KMS-11 (cell line): ENCODE measurements around the gene CEACAM16.

ENCODE experiments used
- H2AFZ ChIP-seq: fragments of 200-600 bp; sonication (generic); 2 replicates; pipeline ENCODE4 v1.6.1; 2016; ENCODE audit warnings: antibody characterized with exemption, mixed run types, low read depth
- H3K27ac ChIP-seq: fragments of 200-600 bp; sonication (generic); 2 replicates; pipeline ENCODE4 v1.6.1; 2016; ENCODE audit warnings: mild to moderate bottlenecking, mixed run types
- H3K27me3 ChIP-seq: fragments of 200-600 bp; sonication (generic); 2 replicates; pipeline ENCODE4 v1.6.1; 2017; ENCODE audit warnings: mild to moderate bottlenecking, low read depth, mixed run types, moderate library complexity; ENCODE audit not compliant: insufficient read depth
- H3K36me3 ChIP-seq: fragments of 200-600 bp; sonication (generic); 2 replicates; pipeline ENCODE4 v1.6.1; 2017; ENCODE audit warnings: mild to moderate bottlenecking, mixed run types; ENCODE audit not compliant: insufficient read depth
- H3K4me1 ChIP-seq: fragments of 200-600 bp; sonication (generic); 2 replicates; pipeline ENCODE4 v1.6.1; 2016; ENCODE audit warnings: mild to moderate bottlenecking, low read depth, mixed run types; ENCODE audit not compliant: poor library complexity, severe bottlenecking
- H3K4me2 ChIP-seq: fragments of 200-600 bp; sonication (generic); 2 replicates; pipeline ENCODE4 v1.7.0; 2016; ENCODE audit warnings: mild to moderate bottlenecking, mixed run types
- H3K4me3 ChIP-seq: fragments of 200-600 bp; sonication (generic); IDR thresholded peaks from 2 replicates; pipeline ENCODE4 v1.6.1; 2017; ENCODE audit warnings: low read depth, low read length, mixed read lengths; ENCODE audit not compliant: insufficient read depth
- H3K79me2 ChIP-seq: fragments of 200-600 bp; sonication (generic); 2 replicates; pipeline ENCODE4 v1.6.1; 2016; ENCODE audit warnings: low read depth, mixed run types; ENCODE audit not compliant: insufficient read depth
- H3K9ac ChIP-seq: fragments of 200-600 bp; sonication (generic); 2 replicates; pipeline ENCODE4 v1.6.1; 2016; ENCODE audit warnings: mild to moderate bottlenecking, mixed run types
- H4K20me1 ChIP-seq: fragments of 200-600 bp; sonication (generic); 2 replicates; pipeline ENCODE4 v1.6.1; 2016; ENCODE audit warnings: mild to moderate bottlenecking, mixed run types; ENCODE audit not compliant: insufficient read depth
- CTCF ChIP-seq: fragments of 200-600 bp; sonication (generic); conservative IDR thresholded peaks from 2 replicates; pipeline ENCODE4 v1.6.1; 2017; ENCODE audit warnings: low read depth, mild to moderate bottlenecking, antibody characterized with exemption, low read length, moderate library complexity, mixed read lengths

The CEACAM16 gene

GRCh38 chr19:44723299-44723951 lies 24.5 kb downstream of the CEACAM16 start:
- peak overlapping the region; percentile 31; the same call in 1 of the 2 replicates for H2AFZ ChIP-seq
- TF ChIP-seq CTCF = no peak

GRCh38 chr19:44723952-44724319 lies 25.0 kb downstream of the CEACAM16 start:
- H3K27ac ChIP-seq = peak overlapping the region; percentile 96
- no peaks in the 10 kb centered on the region for H4K20me1 ChIP-seq
- H3K79me2 ChIP-seq = no peaks in the 10 kb centered on the region
- peak; percentile 98 for TF ChIP-seq CTCF
- H2AFZ ChIP-seq = peak overlapping the region; percentile 31; the same call in 1 of the 2 replicates
- no peaks in the 10 kb centered on the region for H3K27me3 ChIP-seq
- no peaks in the 10 kb centered on the region for H3K36me3 ChIP-seq
- H3K4me2 ChIP-seq = peak overlapping the region; percentile 69
- H3K4me1 ChIP-seq = peaks cover 79% of the 10 kb centered on the region
- H3K9ac ChIP-seq = peak overlapping the region; percentile 37; the same call in 1 of the 2 replicates
- no peak overlapping the region for H3K4me3 ChIP-seq

More at GRCh38 chr19:44723299-44723951, 24.5 kb downstream of the CEACAM16 start:
- Histone ChIP-seq H3K27me3 (no peaks in the 10 kb centered on the region), H3K4me3 (no peak overlapping the region), H3K4me2 (peak overlapping the region; percentile 69), H4K20me1 (no peaks in the 10 kb centered on the region), H3K4me1 (peaks cover 84% of the 10 kb centered on the region), H3K79me2 (no peaks in the 10 kb centered on the region), H3K36me3 (no peaks in the 10 kb centered on the region), H3K9ac (no peak overlapping the region; the same call in 1 of the 2 replicates), H3K27ac (peak overlapping the region; percentile 96)

GRCh38 chr19:44725251-44725650 lies 26.3 kb downstream of the CEACAM16 start:
- H3K27ac ChIP-seq = peak overlapping the region; percentile 96
- H3K4me1 ChIP-seq = peaks cover 67% of the 10 kb centered on the region
- no peak overlapping the region for H3K4me3 ChIP-seq
- peak overlapping the region; percentile 14; the same call in 1 of the 2 replicates for H3K9ac ChIP-seq
- peak overlapping the region; percentile 69 for H3K4me2 ChIP-seq
- peak overlapping the region; percentile 25; the same call in 1 of the 2 replicates for H2AFZ ChIP-seq
- H3K79me2 ChIP-seq = no peaks in the 10 kb centered on the region
- TF ChIP-seq CTCF = no peak
- no peaks in the 10 kb centered on the region for H4K20me1 ChIP-seq
- no peaks in the 10 kb centered on the region for H3K27me3 ChIP-seq
- no peaks in the 10 kb centered on the region for H3K36me3 ChIP-seq

DNA sequence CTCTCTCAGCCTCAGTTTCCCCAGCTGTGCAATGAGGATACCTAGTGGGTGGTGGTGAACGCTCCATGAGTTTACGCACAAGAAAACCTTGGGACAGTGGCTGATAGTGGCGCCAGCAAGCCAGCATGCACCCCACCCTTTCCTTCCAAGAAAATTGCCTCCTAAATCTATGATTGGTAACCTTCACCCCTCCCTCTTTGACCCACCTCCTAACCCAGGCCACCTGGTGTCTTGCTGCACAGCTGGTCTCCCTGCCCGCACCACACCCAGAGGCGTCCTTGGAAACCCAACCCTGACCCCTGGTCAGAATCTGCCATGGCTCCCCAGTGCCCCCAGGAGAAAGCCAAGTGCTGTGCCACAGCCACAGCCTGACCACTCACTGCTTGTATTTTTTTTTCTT lies 26.7 kb downstream of the CEACAM16 start:
- H3K9ac ChIP-seq = peak overlapping the region; percentile 14; the same call in 1 of the 2 replicates
- no peaks in the 10 kb centered on the region for H3K27me3 ChIP-seq
- peak overlapping the region; percentile 69 for H3K4me2 ChIP-seq
- H3K4me3 ChIP-seq = no peak overlapping the region
- H3K27ac ChIP-seq = peak overlapping the region; percentile 96
- H3K79me2 ChIP-seq = no peaks in the 10 kb centered on the region
- no peaks in the 10 kb centered on the region for H3K36me3 ChIP-seq
- peak overlapping the region; percentile 25; the same call in 1 of the 2 replicates for H2AFZ ChIP-seq
- TF ChIP-seq CTCF = no peak
- H4K20me1 ChIP-seq = no peaks in the 10 kb centered on the region
- H3K4me1 ChIP-seq = peaks cover 63% of the 10 kb centered on the region
